ENCODE results near the gene HMG20A.

HMG20A gene

GRCh38 chr15:77521206-77521605, 100.5 kb downstream of the HMG20A start:
- Histone ChIP-seq H3K36me3 (ENCODE audit: control insufficient read depth in 2 of 2, insufficient read depth in 2 of 2, low read length in 2 of 2) (no peaks in the 10 kb centered on the region), H3K9me3 (ENCODE audit: control insufficient read depth in 2 of 2, low read length in 2 of 2) (peaks cover 0 to 3% of the 10 kb centered on the region in 2 donors), H3K9ac (ENCODE audit: low read length in 2 of 2) (no peak overlapping the region), H3K4me1 (ENCODE audit: control insufficient read depth, insufficient read depth, low read length) (peaks cover 2% of the 10 kb centered on the region), H3K4me3 (ENCODE audit: low read length in 2 of 2) (no peak overlapping the region), H3K27me3 (ENCODE audit: control insufficient read depth in 1 of 2, insufficient read depth in 2 of 2, low read length in 2 of 2) (no peaks in the 10 kb centered on the region), H3K27ac (ENCODE audit: low read length) (no peak overlapping the region)

GRCh38 chr15:77525400-77525811, 104.7 kb downstream of the HMG20A start:
- Histone ChIP-seq H3K9me3 (ENCODE audit: control insufficient read depth in 2 of 2, low read length in 2 of 2) (peaks cover 0 to 3% of the 10 kb centered on the region in 2 donors), H3K27ac (ENCODE audit: low read length) (no peak overlapping the region), H3K4me3 (ENCODE audit: low read length in 2 of 2) (no peak overlapping the region), H3K36me3 (ENCODE audit: control insufficient read depth in 2 of 2, insufficient read depth in 2 of 2, low read length in 2 of 2) (no peaks in the 10 kb centered on the region), H3K4me1 (ENCODE audit: control insufficient read depth, insufficient read depth, low read length) (peaks cover 7% of the 10 kb centered on the region), H3K27me3 (ENCODE audit: control insufficient read depth in 1 of 2, insufficient read depth in 2 of 2, low read length in 2 of 2) (no peaks in the 10 kb centered on the region), H3K9ac (ENCODE audit: low read length in 2 of 2) (no peak overlapping the region)

GRCh38 chr15:77525907-77526594, 105.4 kb downstream of the HMG20A start:
- Histone ChIP-seq H3K36me3 (ENCODE audit: control insufficient read depth in 2 of 2, insufficient read depth in 2 of 2, low read length in 2 of 2) (no peaks in the 10 kb centered on the region), H3K4me3 (ENCODE audit: low read length in 2 of 2) (no peak overlapping the region), H3K27ac (ENCODE audit: low read length) (no peak overlapping the region), H3K27me3 (ENCODE audit: control insufficient read depth in 1 of 2, insufficient read depth in 2 of 2, low read length in 2 of 2) (no peaks in the 10 kb centered on the region), H3K4me1 (ENCODE audit: control insufficient read depth, insufficient read depth, low read length) (peaks cover 7% of the 10 kb centered on the region), H3K9ac (ENCODE audit: low read length in 2 of 2) (no peak overlapping the region), H3K9me3 (ENCODE audit: control insufficient read depth in 2 of 2, low read length in 2 of 2) (peaks cover 0 to 3% of the 10 kb centered on the region in 2 donors)

GRCh38 chr15:77526595-77527163, 106.0 kb downstream of the HMG20A start:
- H3K36me3 ChIP-seq (ENCODE audit: control insufficient read depth in 2 of 2, insufficient read depth in 2 of 2, low read length in 2 of 2), result no peaks in the 10 kb centered on the region
- H3K4me3 ChIP-seq (ENCODE audit: low read length in 2 of 2), result no peak overlapping the region
- H3K27ac ChIP-seq (ENCODE audit: low read length), result peak overlapping the region; percentile 6
- H3K9ac ChIP-seq (ENCODE audit: low read length in 2 of 2), result no peak overlapping the region
- no peaks in the 10 kb centered on the region for H3K27me3 ChIP-seq (ENCODE audit: control insufficient read depth in 1 of 2, insufficient read depth in 2 of 2, low read length in 2 of 2)
- peaks cover 0 to 3% of the 10 kb centered on the region in 2 donors for H3K9me3 ChIP-seq (ENCODE audit: control insufficient read depth in 2 of 2, low read length in 2 of 2)
- H3K4me1 ChIP-seq (ENCODE audit: control insufficient read depth, insufficient read depth, low read length), result peaks cover 7% of the 10 kb centered on the region

GRCh38 chr15:77527164-77527778, 106.6 kb downstream of the HMG20A start:
- Histone ChIP-seq H3K9me3 (ENCODE audit: control insufficient read depth in 2 of 2, low read length in 2 of 2) (peaks cover 0 to 3% of the 10 kb centered on the region in 2 donors), H3K4me3 (ENCODE audit: low read length in 2 of 2) (no peak overlapping the region), H3K4me1 (ENCODE audit: control insufficient read depth, insufficient read depth, low read length) (peaks cover 7% of the 10 kb centered on the region), H3K27ac (ENCODE audit: low read length) (peak overlapping the region; percentile 6), H3K9ac (ENCODE audit: low read length in 2 of 2) (no peak overlapping the region), H3K27me3 (ENCODE audit: control insufficient read depth in 1 of 2, insufficient read depth in 2 of 2, low read length in 2 of 2) (no peaks in the 10 kb centered on the region), H3K36me3 (ENCODE audit: control insufficient read depth in 2 of 2, insufficient read depth in 2 of 2, low read length in 2 of 2) (no peaks in the 10 kb centered on the region)

- H3K9me3 ChIP-seq (ENCODE audit: control insufficient read depth in 2 of 2, low read length in 2 of 2), result peaks cover 0 to 3% of the 10 kb centered on the region in 2 donors
- no peak overlapping the region for H3K4me3 ChIP-seq (ENCODE audit: low read length in 2 of 2)
- H3K27ac ChIP-seq (ENCODE audit: low read length), result no peak overlapping the region
- no peak overlapping the region for H3K9ac ChIP-seq (ENCODE audit: low read length in 2 of 2)
- H3K27me3 ChIP-seq (ENCODE audit: control insufficient read depth in 1 of 2, insufficient read depth in 2 of 2, low read length in 2 of 2), result peaks cover 0 to 1% of the 10 kb centered on the region in 2 donors
- peaks cover 7% of the 10 kb centered on the region for H3K4me1 ChIP-seq (ENCODE audit: control insufficient read depth, insufficient read depth, low read length)
- H3K36me3 ChIP-seq (ENCODE audit: control insufficient read depth in 2 of 2, insufficient read depth in 2 of 2, low read length in 2 of 2), result no peaks in the 10 kb centered on the region
Measured at GRCh38 chr15:77527831-77528231, 107.1 kb downstream of the HMG20A start.

- H3K27me3 ChIP-seq (ENCODE audit: control insufficient read depth in 1 of 2, insufficient read depth in 2 of 2, low read length in 2 of 2), result peaks cover 0 to 2% of the 10 kb centered on the region in 2 donors
- H3K4me3 ChIP-seq (ENCODE audit: low read length in 2 of 2), result no peak overlapping the region
- no peaks in the 10 kb centered on the region for H3K36me3 ChIP-seq (ENCODE audit: control insufficient read depth in 2 of 2, insufficient read depth in 2 of 2, low read length in 2 of 2)
- peaks cover 0 to 3% of the 10 kb centered on the region in 2 donors for H3K9me3 ChIP-seq (ENCODE audit: control insufficient read depth in 2 of 2, low read length in 2 of 2)
- no peak overlapping the region for H3K9ac ChIP-seq (ENCODE audit: low read length in 2 of 2)
- H3K4me1 ChIP-seq (ENCODE audit: control insufficient read depth, insufficient read depth, low read length), result peaks cover 7% of the 10 kb centered on the region
- H3K27ac ChIP-seq (ENCODE audit: low read length), result no peak overlapping the region
Measured at GRCh38 chr15:77528290-77528967, 107.7 kb downstream of the HMG20A start.

GRCh38 chr15:77528968-77529319, 108.3 kb downstream of the HMG20A start:
- Histone ChIP-seq H3K27ac (ENCODE audit: low read length) (no peak overlapping the region), H3K9ac (ENCODE audit: low read length in 2 of 2) (no peak overlapping the region), H3K9me3 (ENCODE audit: control insufficient read depth in 2 of 2, low read length in 2 of 2) (peaks cover 0 to 3% of the 10 kb centered on the region in 2 donors), H3K4me1 (ENCODE audit: control insufficient read depth, insufficient read depth, low read length) (peaks cover 7% of the 10 kb centered on the region), H3K4me3 (ENCODE audit: low read length in 2 of 2) (no peak overlapping the region), H3K27me3 (ENCODE audit: control insufficient read depth in 1 of 2, insufficient read depth in 2 of 2, low read length in 2 of 2) (peaks cover 0 to 2% of the 10 kb centered on the region in 2 donors), H3K36me3 (ENCODE audit: control insufficient read depth in 2 of 2, insufficient read depth in 2 of 2, low read length in 2 of 2) (no peaks in the 10 kb centered on the region)

GRCh38 chr15:77529394-77530159, 108.9 kb downstream of the HMG20A start:
- Histone ChIP-seq H3K27ac (ENCODE audit: low read length) (no peak overlapping the region), H3K9me3 (ENCODE audit: control insufficient read depth in 2 of 2, low read length in 2 of 2) (peaks cover 0 to 1% of the 10 kb centered on the region in 2 donors), H3K27me3 (ENCODE audit: control insufficient read depth in 1 of 2, insufficient read depth in 2 of 2, low read length in 2 of 2) (peaks cover 0 to 2% of the 10 kb centered on the region in 2 donors), H3K4me1 (ENCODE audit: control insufficient read depth, insufficient read depth, low read length) (peaks cover 7% of the 10 kb centered on the region), H3K9ac (ENCODE audit: low read length in 2 of 2) (no peak overlapping the region), H3K4me3 (ENCODE audit: low read length in 2 of 2) (no peak overlapping the region), H3K36me3 (ENCODE audit: control insufficient read depth in 2 of 2, insufficient read depth in 2 of 2, low read length in 2 of 2) (no peaks in the 10 kb centered on the region)

- H3K27ac ChIP-seq (ENCODE audit: low read length), result no peak overlapping the region
Measured at GRCh38 chr15:77530576-77530975, 109.9 kb downstream of the HMG20A start.

More at GRCh38 chr15:77530576-77530975, 109.9 kb downstream of the HMG20A start:
- H3K9ac ChIP-seq (ENCODE audit: low read length in 2 of 2), result no peak overlapping the region
- no peaks in the 10 kb centered on the region for H3K9me3 ChIP-seq (ENCODE audit: control insufficient read depth in 2 of 2, low read length in 2 of 2)
- H3K36me3 ChIP-seq (ENCODE audit: control insufficient read depth in 2 of 2, insufficient read depth in 2 of 2, low read length in 2 of 2), result no peaks in the 10 kb centered on the region
- peaks cover 7% of the 10 kb centered on the region for H3K4me1 ChIP-seq (ENCODE audit: control insufficient read depth, insufficient read depth, low read length)
- no peak overlapping the region for H3K4me3 ChIP-seq (ENCODE audit: low read length in 2 of 2)
- H3K27me3 ChIP-seq (ENCODE audit: control insufficient read depth in 1 of 2, insufficient read depth in 2 of 2, low read length in 2 of 2), result peaks cover 0 to 2% of the 10 kb centered on the region in 2 donors

All from stomach smooth muscle (tissue), 2 donors.